ENCODE measurements around the gene P2RX6. TPM values are rescaled to one million over a fixed set of nuclear protein-coding genes. Genes with fewer than 3 reads are reported as not detected.
"Not testable (repeated sequence)": the region's sequence is repeated elsewhere in the genome, so short reads cannot be mapped to it uniquely, and the experiment has no call there.

Gene P2RX6
- total RNA-seq, 4 donors from 2014 or later = 17.6 to 68.9 (median 33.3) TPM

DNA sequence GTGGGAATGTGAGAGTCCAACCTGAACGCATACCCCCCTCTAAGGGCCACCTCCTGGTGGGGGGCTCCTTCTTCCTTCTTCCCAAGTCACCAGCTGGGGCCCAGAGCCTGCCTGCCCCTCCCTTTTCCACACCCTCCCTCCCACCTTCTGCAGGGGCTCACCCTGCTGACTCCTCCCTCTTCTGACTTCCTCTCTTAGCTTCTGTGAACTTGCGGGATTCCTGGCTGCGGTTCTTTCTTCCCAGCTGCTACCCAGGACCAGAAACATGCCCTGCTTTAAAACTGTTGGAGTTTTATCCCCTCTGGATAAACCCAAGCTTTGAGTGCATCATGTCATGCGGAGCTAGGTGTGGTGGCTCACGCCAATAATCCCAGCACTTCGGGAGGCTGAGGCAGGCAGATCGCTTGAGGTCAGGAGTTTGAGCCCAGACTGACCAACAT lies 40.9 kb downstream of the P2RX6 start:
- H3K4me3 ChIP-seq = no peak overlapping the region
- intact Hi-C loops (cut with DNase I; ENCODE audit: low total_unique reads) (no loop called here), in situ Hi-C loops (cut with MboI; ENCODE audit: low sequenced_read_pairs in 4 of 4) (no loop called here)
- H3K27me3 ChIP-seq = no peaks in the 10 kb centered on the region
- no peak overlapping the region for H3K27ac ChIP-seq
- no peaks in the 10 kb centered on the region for H3K9me3 ChIP-seq
- DNase-seq (no peak), ATAC-seq (no peak)
- H3K4me1 ChIP-seq = no peaks in the 10 kb centered on the region
- TF ChIP-seq, protein P1, sequence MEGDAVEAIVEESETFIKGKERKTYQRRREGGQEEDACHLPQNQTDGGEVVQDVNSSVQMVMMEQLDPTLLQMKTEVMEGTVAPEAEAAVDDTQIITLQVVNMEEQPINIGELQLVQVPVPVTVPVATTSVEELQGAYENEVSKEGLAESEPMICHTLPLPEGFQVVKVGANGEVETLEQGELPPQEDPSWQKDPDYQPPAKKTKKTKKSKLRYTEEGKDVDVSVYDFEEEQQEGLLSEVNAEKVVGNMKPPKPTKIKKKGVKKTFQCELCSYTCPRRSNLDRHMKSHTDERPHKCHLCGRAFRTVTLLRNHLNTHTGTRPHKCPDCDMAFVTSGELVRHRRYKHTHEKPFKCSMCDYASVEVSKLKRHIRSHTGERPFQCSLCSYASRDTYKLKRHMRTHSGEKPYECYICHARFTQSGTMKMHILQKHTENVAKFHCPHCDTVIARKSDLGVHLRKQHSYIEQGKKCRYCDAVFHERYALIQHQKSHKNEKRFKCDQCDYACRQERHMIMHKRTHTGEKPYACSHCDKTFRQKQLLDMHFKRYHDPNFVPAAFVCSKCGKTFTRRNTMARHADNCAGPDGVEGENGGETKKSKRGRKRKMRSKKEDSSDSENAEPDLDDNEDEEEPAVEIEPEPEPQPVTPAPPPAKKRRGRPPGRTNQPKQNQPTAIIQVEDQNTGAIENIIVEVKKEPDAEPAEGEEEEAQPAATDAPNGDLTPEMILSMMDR (IDR thresholded peaks at IDR 0.05 in 4 of 5, conservative IDR thresholded peaks at IDR 0.05 in 1 of 5) = no peak
- no peak for TF ChIP-seq POLR2A (IDR thresholded peaks at IDR 0.05)
- H3K36me3 ChIP-seq = no peaks in the 10 kb centered on the region

DNA sequence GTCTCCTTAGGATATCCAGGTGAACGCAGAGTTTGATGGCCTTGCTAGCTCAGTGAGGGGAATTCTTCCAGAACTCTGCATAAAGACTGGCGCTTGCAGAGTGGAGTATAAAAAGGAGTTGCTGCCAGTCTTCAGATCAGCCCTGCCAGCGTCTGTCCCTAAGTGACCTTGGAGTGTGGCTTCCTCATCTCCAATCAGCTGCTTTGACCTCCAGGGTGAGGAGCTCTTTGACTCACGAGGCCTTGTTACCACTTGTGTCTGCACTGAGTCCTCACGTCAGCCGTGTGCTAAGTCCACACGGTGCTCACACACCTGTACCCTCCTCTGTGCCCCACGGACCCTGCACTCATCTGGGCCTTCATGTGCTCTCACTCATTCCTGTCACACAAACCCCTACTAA lies 45.4 kb downstream of the P2RX6 start:
- intact Hi-C loops (cut with DNase I; ENCODE audit: low total_unique reads) = not testable (repeated sequence)

DNA sequence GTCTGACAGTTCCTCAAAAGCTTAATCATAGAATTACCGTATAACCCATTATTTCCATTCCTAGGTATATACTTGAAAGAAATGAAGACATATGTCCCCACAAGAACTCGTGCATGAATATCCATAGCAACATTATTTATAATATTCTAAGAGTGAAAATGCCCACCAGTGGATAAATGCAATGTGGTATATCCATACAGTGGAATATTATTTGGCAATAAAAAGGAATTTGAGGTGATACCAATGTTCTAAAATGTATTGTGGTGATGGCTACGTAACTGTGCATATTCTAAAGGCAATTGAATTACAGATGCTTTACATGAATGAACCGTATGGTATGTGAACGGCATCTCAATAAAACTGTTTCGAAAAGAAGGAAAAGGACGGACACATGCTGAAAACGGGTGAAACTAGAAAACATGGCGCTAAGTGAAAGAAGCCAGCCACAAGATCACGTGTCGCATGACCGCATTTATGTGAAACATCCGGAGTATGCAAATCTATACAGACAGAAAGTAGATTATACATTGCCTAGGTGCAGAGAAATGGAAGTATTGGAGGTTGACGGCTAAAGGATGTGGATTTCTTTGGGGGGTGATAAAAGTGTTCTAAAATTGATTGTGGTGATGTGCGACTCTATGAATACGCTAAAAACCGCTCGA lies 46.8 kb downstream of the P2RX6 start:
- ATAC-seq; H3K4me1 ChIP-seq; DNase-seq; H3K27ac ChIP-seq; H3K27me3 ChIP-seq; in situ Hi-C loops (cut with MboI; ENCODE audit: low sequenced_read_pairs in 4 of 4); intact Hi-C loops (cut with DNase I; ENCODE audit: low total_unique reads); H3K36me3 ChIP-seq; H3K9me3 ChIP-seq; H3K4me3 ChIP-seq: not testable (repeated sequence)

More for the DNA sequence above, 45.4 kb downstream of the P2RX6 start:
- in situ Hi-C loops (cut with MboI; ENCODE audit: low sequenced_read_pairs in 4 of 4); H3K4me1 ChIP-seq; H3K36me3 ChIP-seq; H3K9me3 ChIP-seq; DNase-seq; H3K27me3 ChIP-seq; H3K4me3 ChIP-seq; H3K27ac ChIP-seq; ATAC-seq: not testable (repeated sequence)

DNA sequence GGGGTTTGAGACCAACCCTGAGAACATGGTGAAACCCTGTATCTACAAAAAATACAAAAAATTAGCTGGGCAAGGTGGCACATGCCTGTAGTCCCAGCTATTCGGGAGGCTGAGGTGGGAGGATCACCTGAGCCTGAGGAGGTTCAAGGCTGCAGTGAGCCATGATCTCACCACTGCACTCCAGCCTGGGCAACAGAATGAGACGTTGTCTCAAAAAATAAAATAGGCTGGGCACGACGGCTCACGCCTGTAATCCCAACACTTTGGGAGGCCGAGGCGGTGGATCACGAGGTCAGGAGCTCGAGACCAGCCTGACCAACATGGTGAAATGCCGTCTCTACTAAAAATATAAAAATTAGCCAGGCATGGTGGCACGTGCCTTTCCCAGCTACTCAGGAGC lies 49.5 kb downstream of the P2RX6 start:
- DNase-seq; H3K36me3 ChIP-seq; H3K9me3 ChIP-seq; H3K4me1 ChIP-seq; ATAC-seq; in situ Hi-C loops (cut with MboI; ENCODE audit: low sequenced_read_pairs in 4 of 4); H3K27ac ChIP-seq; H3K4me3 ChIP-seq; H3K27me3 ChIP-seq; intact Hi-C loops (cut with DNase I; ENCODE audit: low total_unique reads): not testable (repeated sequence)

DNA sequence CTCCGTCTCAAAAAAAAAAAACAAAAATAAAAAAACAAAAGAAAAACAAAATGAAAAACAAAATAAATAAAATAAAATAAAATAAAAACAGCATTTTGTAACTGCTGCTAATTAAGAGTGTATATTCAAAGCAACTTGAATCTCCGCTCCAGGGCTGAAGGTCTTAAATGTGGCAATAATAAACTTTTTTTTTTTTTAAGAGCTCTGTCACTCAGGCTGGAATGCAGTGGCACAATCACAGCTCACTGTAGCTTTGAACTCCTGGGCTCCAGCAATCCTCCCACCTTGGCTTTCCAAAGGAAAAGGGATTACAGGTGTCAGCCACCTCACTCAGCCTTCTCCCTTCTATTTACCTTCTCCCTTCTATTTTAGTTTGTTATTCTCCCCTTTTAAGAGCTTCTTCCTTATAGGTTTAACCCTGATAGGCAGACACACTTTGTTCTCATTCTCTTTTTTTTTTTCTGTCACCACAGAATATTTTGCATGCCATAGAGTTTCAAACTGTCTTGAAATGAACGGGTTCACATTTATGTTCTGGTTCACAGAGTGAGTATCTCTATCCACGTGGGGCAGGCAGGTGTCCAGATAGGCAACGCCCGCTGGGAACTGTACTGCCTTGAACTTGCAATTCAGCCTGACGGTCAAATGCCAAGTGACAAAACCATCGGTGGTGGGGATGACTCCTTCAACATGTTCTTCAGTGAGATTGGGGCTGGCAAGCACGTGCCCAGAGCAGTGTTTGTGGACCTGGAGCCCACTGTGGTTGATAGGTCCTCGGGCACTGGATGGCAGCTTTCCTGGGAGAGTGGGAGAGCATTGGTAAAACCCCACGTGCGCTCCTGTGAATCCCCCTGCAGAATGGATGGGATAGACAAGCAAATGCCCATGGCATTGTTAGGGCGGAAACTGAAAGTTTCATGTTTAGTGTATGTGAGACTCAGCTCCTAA lies 50.2 kb downstream of the P2RX6 start:
- intact Hi-C loops (cut with DNase I; ENCODE audit: low total_unique reads) (no loop called here), in situ Hi-C loops (cut with MboI; ENCODE audit: low sequenced_read_pairs in 4 of 4) (no loop called here)
- no peak overlapping the region for H3K4me3 ChIP-seq
- H3K9me3 ChIP-seq = no peaks in the 10 kb centered on the region
- no peaks in the 10 kb centered on the region for H3K27me3 ChIP-seq
- ATAC-seq (no peak), DNase-seq (no peak)
- H3K36me3 ChIP-seq = no peaks in the 10 kb centered on the region
- H3K4me1 ChIP-seq = no peaks in the 10 kb centered on the region
- TF ChIP-seq, protein P1 (IDR thresholded peaks at IDR 0.05 in 4 of 5, conservative IDR thresholded peaks at IDR 0.05 in 1 of 5) = no peak
- no peak for TF ChIP-seq POLR2A (IDR thresholded peaks at IDR 0.05)
- no peak overlapping the region for H3K27ac ChIP-seq

All from gastrocnemius medialis (tissue), 4 donors.